ENCODE data around the gene PHETA1.

Gene PHETA1

DNA sequence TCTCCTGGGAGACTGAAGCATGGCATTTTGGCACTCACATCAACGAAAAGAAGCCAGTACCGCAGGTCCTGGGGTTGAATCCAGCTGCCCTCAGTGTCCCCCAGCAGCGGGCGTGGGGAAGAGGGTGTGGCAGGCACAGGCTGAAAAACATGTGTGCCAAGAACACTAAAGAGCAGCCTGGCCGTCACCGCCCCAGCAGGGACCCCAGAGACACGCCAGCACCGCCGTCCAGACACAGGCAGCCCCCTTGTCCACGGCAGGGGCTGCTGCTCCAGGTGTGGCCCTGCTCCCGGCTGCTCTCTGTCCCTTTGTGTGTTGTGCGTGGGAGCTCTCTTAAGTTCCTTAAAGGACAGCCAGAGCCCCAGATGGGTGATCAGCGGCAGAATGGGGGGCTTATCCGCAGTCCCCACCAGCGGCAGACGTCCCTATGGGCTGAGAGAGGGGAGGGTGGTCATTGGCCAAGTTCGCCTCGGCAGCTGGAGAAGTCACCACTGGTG lies 556 bp downstream of the PHETA1 start:
- no peak for DNase-seq

DNA sequence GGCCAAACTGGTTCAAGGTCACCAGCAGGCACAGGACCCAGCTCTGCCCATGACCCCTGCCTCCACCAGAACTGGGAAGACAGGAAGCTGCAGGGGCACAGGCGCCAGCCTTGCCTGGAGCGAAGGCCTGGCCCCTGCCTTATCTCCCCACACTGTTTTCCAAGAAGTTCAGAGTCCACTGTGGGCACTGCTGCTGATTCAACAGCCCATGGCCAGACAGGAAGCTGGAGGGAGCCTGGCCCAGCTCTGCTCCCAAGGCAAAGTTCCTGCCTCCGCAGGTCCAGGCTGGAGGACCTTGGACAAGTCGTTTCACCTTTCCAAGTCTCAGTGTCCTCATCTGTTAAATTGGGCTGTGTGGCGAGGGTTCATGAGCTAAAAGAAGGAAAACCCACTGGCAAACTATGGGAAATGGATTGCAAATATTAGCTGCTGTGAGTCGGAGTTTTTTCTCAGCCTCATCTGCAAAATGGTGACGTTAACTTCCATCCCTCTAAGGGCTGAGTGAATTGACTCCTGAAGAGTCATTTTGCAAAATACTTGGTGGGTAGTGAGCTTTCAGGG lies 1.2 kb downstream of the PHETA1 start:
- no peak for DNase-seq

GRCh38 chr12:111366583-111366982 lies 2.3 kb downstream of the PHETA1 start:
- no peak for DNase-seq

GRCh38 chr12:111366075-111366474 lies 2.8 kb downstream of the PHETA1 start:
- no peak for DNase-seq

GRCh38 chr12:111363578-111363977 lies 5.3 kb downstream of the PHETA1 start:
- DNase-seq: peak; percentile 38

DNA sequence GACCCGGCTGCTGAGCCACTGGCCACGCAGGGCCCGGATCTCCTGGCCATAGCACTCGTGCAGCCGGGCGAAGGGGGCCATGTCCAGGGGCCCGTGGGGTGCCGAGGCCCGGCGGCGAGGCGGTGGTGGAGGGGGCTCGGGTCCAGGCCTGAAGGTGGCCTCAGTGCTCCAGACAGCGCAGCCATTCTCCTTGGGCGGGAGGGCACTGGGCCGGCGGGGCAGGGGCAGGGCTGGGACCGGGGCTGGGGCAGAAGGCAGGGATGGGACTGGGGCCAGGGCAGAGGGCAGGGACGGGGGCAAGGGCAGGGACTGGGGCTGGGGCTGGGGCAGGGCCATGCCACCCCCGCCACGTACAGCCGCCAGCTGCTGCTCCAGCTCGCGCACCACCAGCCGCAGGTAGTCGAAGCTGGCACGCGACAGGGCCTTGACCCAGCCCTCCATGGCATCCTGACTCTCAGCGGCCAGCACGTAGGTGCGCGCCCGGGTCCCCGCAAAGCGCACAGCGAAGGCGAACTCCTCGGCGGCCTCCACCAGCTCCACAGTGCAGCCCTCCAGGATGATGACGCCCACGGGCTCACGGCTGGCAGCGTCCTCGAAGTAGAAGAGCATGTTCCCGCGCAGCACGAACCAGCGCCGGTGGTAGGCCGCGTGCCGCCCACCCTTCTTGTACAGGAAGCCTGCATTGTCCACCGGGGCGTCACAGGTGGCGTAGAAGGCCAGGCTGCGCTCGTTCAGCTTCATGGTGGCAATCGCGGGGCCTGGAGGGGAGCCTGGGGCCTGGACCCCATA lies 6.0 kb downstream of the PHETA1 start:
- DNase-seq: no peak

DNA sequence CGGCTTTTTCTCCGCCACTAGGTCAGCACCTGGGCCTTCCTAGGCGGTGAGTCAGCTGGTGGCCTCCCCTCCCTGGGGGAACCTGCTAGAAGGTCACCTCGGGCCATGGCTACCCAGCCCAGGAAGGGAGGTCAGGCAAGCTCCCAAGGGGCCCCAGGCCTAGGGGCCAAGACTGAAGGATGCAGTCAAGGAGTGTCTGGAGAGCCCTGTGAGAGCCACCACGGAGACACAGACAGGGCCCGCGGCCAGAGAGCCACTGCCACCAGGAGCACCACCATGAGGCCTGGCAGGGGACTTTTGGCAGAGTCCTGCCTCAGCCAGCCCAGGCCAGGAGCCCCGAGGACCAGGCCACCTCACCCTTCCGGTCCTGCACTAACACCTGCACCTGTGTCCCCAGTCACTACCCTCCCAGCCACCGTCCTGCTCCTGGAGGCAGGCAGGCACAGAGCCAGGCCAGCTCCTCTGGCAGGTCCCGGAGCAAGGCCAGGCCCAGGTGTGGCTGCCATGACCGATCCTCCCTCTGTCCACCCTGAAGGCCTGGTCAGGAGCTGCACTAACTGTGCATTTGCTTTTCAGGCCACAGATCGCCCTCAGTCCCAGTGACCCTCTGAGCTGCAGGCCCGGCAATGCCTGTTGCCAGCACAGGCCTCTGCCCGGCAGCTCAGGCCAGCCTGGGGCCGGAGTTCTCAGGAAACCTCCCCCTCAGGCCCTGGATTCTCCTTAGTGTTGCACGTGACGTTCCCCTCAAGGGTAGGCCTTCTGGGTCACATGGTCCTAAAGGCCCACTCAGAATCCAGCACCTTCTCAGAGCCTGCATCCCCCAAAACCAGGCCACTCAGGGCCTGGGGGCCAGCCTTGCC lies 6.9 kb downstream of the PHETA1 start:
- no peak for DNase-seq

DNA sequence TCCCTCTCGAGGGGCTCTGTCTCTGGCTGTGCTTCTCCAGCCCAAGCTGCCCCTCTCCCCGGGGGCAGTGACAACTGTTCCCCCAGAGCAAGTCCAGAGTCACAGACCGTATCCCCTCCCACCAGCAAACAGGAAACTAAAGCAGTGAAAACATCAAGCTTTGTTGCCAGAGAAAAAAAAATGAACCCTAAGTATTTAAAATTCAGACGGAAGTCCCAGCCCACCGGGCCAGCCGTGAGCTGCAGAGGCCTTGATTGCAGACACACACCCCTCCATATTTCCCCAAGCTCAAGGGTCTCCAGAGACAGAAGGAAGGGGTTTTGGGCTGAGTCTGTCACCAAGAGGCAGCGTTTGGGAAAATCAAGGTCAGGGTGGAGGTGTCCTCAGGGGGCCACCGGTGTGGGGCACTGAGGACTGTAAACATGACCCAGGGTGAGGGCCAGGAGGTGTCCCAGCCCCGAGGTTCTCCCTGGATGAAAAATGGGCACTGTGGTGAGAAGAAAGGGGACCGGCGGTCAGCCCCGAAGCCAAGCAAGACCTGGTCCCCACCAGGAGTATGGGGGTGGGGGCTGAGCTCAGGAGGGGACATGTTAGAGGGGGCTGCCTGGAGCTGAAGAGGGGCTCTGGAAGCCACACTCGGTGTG lies 7.7 kb downstream of the PHETA1 start:
- DNase-seq: no peak

DNA sequence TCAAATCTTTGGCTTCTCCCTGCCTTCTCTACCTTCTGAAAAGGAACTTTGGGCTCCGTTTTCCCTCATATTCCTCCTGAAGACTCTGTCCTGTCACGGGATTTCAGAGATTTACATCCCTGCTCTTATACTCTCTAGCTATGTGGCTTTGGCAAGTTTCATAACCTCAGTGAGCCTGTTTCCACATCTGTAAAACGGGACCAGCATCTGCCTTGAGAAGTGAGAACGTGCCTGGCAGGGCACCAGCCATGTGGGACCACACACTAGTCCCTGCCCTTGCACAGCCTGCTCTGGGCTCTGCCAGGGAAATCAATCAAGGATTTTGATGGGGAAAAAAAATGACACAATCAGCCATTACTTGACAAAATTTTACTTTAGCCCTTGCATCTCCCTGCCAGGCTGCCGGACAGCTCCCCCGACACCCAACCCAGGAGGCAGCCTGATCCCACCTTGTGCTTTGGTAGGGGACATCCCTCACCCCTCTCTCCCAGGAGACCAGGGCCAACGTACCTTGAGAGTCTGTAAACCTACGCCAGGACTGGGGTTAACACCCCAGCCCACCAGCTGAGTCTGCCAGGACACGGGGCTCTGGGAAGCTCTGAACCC lies 8.5 kb downstream of the PHETA1 start:
- DNase-seq: no peak

- DNase-seq: no peak
Measured at GRCh38 chr12:111359914-111360276, 9.0 kb downstream of the PHETA1 start.

- DNase-seq: no peak
Measured at GRCh38 chr12:111359231-111359913, 9.5 kb downstream of the PHETA1 start.

GRCh38 chr12:111355201-111355925 lies 13.5 kb downstream of the PHETA1 start:
- DNase-seq: no peak

DNA sequence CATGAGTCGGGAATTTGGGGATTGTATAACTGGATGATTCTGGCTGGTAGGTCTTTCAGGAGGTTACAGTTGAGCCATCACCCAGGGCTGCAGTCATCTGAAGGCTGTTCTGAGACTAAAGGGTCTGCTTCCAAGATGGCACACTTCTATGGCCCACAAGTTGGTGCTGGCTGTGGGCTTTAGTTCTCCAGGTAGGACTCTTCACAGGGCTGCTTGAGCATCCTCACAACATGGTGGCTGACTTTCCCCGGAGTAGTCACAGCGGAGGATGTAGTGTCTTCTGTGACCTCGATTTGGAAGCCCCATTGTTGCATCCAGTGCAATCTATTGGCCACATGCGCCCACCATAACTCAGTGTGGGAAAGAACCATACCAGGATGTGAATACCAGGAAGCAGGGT lies 14.4 kb downstream of the PHETA1 start:
- no peak for DNase-seq

GRCh38 chr12:111353603-111354295 lies 15.1 kb downstream of the PHETA1 start:
- no peak for DNase-seq

GRCh38 chr12:111353026-111353425 lies 15.9 kb downstream of the PHETA1 start:
- DNase-seq: no peak

DNA sequence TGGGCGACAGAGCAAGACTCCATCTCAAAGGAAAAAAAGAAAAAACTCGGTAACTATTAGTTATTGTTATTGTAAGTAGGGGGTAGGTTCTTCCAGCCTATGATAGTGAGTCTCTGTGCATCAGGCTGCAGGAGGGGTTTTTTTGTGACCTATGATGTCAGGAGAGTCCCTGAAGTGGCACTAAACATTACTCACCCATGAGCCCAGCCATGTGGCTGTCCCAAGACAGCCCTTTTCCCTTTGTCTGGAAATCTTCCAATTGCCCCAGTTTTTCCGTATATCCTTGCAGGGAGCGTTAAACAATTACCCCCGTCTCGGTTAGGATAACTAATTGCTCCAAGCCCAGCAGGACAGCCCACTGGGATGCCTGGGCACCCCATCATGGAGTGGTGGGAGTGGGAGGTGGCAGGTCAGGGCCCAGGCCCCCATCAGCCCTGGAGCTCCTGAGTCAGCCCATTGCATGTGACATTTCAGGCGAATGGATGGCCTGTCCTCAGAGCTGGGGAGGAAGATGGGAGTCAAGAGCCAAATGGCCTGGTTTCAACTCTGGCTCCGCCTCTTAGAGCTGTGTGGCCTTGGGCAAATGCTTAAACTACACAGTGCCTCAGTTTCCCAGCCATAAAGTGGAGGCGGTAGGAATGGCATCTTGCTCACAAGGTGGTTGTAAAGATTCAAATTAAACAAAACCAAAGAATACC lies 16.4 kb downstream of the PHETA1 start:
- DNase-seq: no peak

GRCh38 chr12:111351026-111351425 lies 17.9 kb downstream of the PHETA1 start:
- DNase-seq: no peak

- no peak for DNase-seq
Measured at GRCh38 chr12:111349748-111350520, 19.0 kb downstream of the PHETA1 start.

DNA sequence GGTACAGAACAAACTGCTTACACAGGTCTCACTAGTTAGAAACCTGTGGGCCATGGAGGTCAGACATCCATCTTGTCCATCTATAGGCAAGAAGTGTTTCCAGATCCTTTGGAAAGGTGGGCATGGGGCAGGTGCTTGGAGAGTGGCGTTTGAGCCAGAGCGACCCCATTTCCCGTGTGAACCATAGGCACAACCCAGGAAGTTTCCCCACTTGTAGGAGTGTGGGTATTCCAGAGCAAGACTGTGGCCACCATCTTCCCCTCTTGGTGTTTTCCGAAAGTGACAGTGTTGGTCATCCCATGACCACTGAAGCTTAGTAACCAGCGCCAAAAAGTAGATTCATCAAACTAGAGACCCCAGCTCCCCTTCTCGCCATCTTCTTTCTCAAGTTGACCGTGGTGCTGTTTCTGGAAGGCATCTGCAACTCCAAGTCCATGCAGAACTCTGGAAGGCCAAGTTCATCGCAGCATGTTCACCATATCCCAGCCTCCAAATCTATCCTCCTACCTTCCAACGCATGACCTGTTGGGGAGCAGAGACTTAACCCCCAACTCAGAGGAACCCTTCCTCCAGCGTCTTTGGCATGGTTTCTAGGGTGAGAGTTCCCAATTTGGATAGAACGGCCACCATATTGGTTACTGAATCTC lies 19.7 kb downstream of the PHETA1 start:
- DNase-seq: no peak

All from kidney glomerular epithelial cell (primary cell).